Measurements from ENCODE around the gene STK17A.

The STK17A gene

GRCh38 chr7:43582503-43583423, at the start of gene STK17A:
Gene STK17A, plus strand, starts transcription at chr7:43583108. Its CDS starts 136 bp downstream, at chr7:43583244.
- Histone ChIP-seq H3K27ac (peak within 1 kb of the TSS; percentile 90), H3K36me3 (replicated peaks) (no peaks in the 10 kb centered on the region), H3K27me3 (replicated peaks) (no peaks in the 10 kb centered on the region), H3K4me3 (ENCODE audit: low read depth, low read length) (peak within 1 kb of the TSS; percentile 90)
- in situ Hi-C loops (cut with HindIII; ENCODE audit: low pct_ligation_motif_present, low sequenced_read_pairs) = no loop called here
- peak; percentile 83 for DNase-seq
- peak; percentile 99 for TF ChIP-seq CTCF (IDR thresholded peaks at IDR 0.05; ENCODE audit: low read depth, low read length, missing control alignments)

GRCh38 chr7:43533801-43534479, 49.0 kb upstream of the STK17A start:
- Histone ChIP-seq H3K27ac (peak overlapping the region; percentile 98), H3K27me3 (replicated peaks) (no peaks in the 10 kb centered on the region), H3K36me3 (replicated peaks) (no peaks in the 10 kb centered on the region), H3K4me3 (ENCODE audit: low read depth, low read length) (no peak overlapping the region)
- DNase-seq = no peak
- TF ChIP-seq CTCF (IDR thresholded peaks at IDR 0.05; ENCODE audit: low read depth, low read length, missing control alignments) = no peak
- in situ Hi-C loops (cut with HindIII; ENCODE audit: low pct_ligation_motif_present, low sequenced_read_pairs) = no loop called here

GRCh38 chr7:43535031-43535451, 47.9 kb upstream of the STK17A start:
- no peak for TF ChIP-seq CTCF (IDR thresholded peaks at IDR 0.05; ENCODE audit: low read depth, low read length, missing control alignments)
- Histone ChIP-seq H3K36me3 (replicated peaks) (no peaks in the 10 kb centered on the region), H3K4me3 (ENCODE audit: low read depth, low read length) (no peak overlapping the region)

GRCh38 chr7:43535810-43536585, 46.9 kb upstream of the STK17A start:
- H3K27ac ChIP-seq = peak overlapping the region; percentile 98
- peak; percentile 85 for DNase-seq
- H3K4me3 ChIP-seq (ENCODE audit: low read depth, low read length) = no peak overlapping the region

More at GRCh38 chr7:43535031-43535451, 47.9 kb upstream of the STK17A start:
- in situ Hi-C loops (cut with HindIII; ENCODE audit: low pct_ligation_motif_present, low sequenced_read_pairs) = no loop called here
- Histone ChIP-seq H3K27me3 (replicated peaks) (no peaks in the 10 kb centered on the region), H3K27ac (peak overlapping the region; percentile 98)
- DNase-seq = peak; percentile 74

More at GRCh38 chr7:43535810-43536585, 46.9 kb upstream of the STK17A start:
- TF ChIP-seq CTCF (IDR thresholded peaks at IDR 0.05; ENCODE audit: low read depth, low read length, missing control alignments) = no peak
- in situ Hi-C loops (cut with HindIII; ENCODE audit: low pct_ligation_motif_present, low sequenced_read_pairs) = no loop called here
- no peaks in the 10 kb centered on the region for H3K27me3 ChIP-seq (replicated peaks)
- no peaks in the 10 kb centered on the region for H3K36me3 ChIP-seq (replicated peaks)
